Right forelimb (tissue), 1 donor: ENCODE measurements around the gene PIGM.
"Not testable (repeated sequence)": the region's sequence is repeated elsewhere in the genome, so short reads cannot be mapped to it uniquely, and the experiment has no call there.

ENCODE experiments used
- DNase-seq: peaks from one replicate; pipeline ENCODE4 v3.0.0-alpha.2; 2018

PIGM gene

GRCh38 chr1:160058087-160058486 lies 26.3 kb upstream of the PIGM start:
- DNase-seq = no peak

- DNase-seq = no peak
Observed at GRCh38 chr1:160056648-160057169, 24.9 kb upstream of the PIGM start.

GRCh38 chr1:160053548-160054365 lies 22.0 kb upstream of the PIGM start:
- no peak for DNase-seq

- DNase-seq = no peak
Observed at GRCh38 chr1:160052936-160053335, 21.1 kb upstream of the PIGM start.

GRCh38 chr1:160050619-160051018 lies 18.8 kb upstream of the PIGM start:
- no peak for DNase-seq

GRCh38 chr1:160050182-160050581 lies 18.4 kb upstream of the PIGM start:
- not testable (repeated sequence) for DNase-seq

GRCh38 chr1:160049101-160049500 lies 17.3 kb upstream of the PIGM start:
- no peak for DNase-seq

- no peak for DNase-seq
Observed at GRCh38 chr1:160048335-160048734, 16.5 kb upstream of the PIGM start.

GRCh38 chr1:160047111-160047991 lies 15.6 kb upstream of the PIGM start:
- no peak for DNase-seq

- DNase-seq = peak; percentile 65
Observed at GRCh38 chr1:160046494-160047110, 14.8 kb upstream of the PIGM start.

- DNase-seq = no peak
Observed at GRCh38 chr1:160045653-160046052, 13.9 kb upstream of the PIGM start.

- DNase-seq = no peak
Observed at GRCh38 chr1:160043543-160043942, 11.8 kb upstream of the PIGM start.

GRCh38 chr1:160040476-160040875 lies 8.7 kb upstream of the PIGM start:
- DNase-seq = no peak

GRCh38 chr1:160032165-160032820 lies 503 bp upstream of the PIGM start:
- no peak for DNase-seq

- no peak for DNase-seq
Observed at GRCh38 chr1:160030657-160031364, 979 bp downstream of the PIGM start.

- no peak for DNase-seq
Observed at GRCh38 chr1:160028426-160028825, 3.4 kb downstream of the PIGM start.

- DNase-seq = no peak
Observed at GRCh38 chr1:160025314-160025713, 6.5 kb downstream of the PIGM start.

GRCh38 chr1:160024195-160024905 lies 7.4 kb downstream of the PIGM start:
- no peak for DNase-seq

GRCh38 chr1:160022330-160023310 lies 9.2 kb downstream of the PIGM start:
- no peak for DNase-seq
